IMR-90 (cell line): Measurements from ENCODE around the gene DLGAP3. TPM values are rescaled to one million over a fixed set of nuclear protein-coding genes. Genes with fewer than 3 reads are reported as not detected.

Experiments
- ATAC-seq: fragments of 200-7000 bp; cut with Tn5 transposase; 2 replicates; pipeline ENCODE4 v1.9.1; 2020; ENCODE audit warnings: low read depth, mild to moderate bottlenecking, moderate library complexity
- BruUV-seq: library from RNA; stranded (reverse); fragments of 400-500 nt; replicated peaks from 2 replicates; lab custom pipeline; 2021; lab: Mats Ljungman, UMichigan
- CTCF ChIA-PET: fragments of 300-600 bp; formaldehyde crosslinking; extraction: SDS; loops from one replicate; lab custom pipeline; 2021; ENCODE audit warnings: antibody characterized with exemption; lab: Yijun Ruan, JAX
- POLR2A ChIA-PET: fragments of 300-600 bp; sonication (Branson Sonifier 250); formaldehyde crosslinking; loops from one replicate; lab custom pipeline; 2022; ENCODE audit warnings: antibody characterized with exemption; ENCODE audit not compliant: unreplicated experiment; lab: Charles Lee
- DNase-seq: peaks from one replicate; pipeline ENCODE4 v3.0.0; 2013
- H2AFZ ChIP-seq: replicated peaks from 2 replicates; pipeline ENCODE3; 2013; ENCODE audit warnings: low read length, mild to moderate bottlenecking; ENCODE audit not compliant: poor library complexity
- H2AK5ac ChIP-seq: 2 replicates; pipeline ENCODE4 v1.6.1; 2013; ENCODE audit warnings: low read depth, low read length, inconsistent platforms
- H2AK9ac ChIP-seq: replicated peaks from 2 replicates; pipeline ENCODE3; 2013; ENCODE audit warnings: mild to moderate bottlenecking, low read depth, low read length, moderate library complexity; ENCODE audit not compliant: poor library complexity
- H2BK120ac ChIP-seq: 2 replicates; pipeline ENCODE4 v1.6.1; 2013; ENCODE audit warnings: low read depth, low read length, inconsistent platforms
- H2BK15ac ChIP-seq: 3 replicates; pipeline ENCODE4 v1.6.1; 2013; ENCODE audit warnings: low read depth, low read length, inconsistent platforms
- H2BK20ac ChIP-seq: 2 replicates; pipeline ENCODE4 v1.6.1; 2013; ENCODE audit warnings: low read depth, mild to moderate bottlenecking, inconsistent platforms, low read length, moderate library complexity
- H2BK5ac ChIP-seq: 2 replicates; pipeline ENCODE4 v1.6.1; 2013; ENCODE audit warnings: mild to moderate bottlenecking, low read depth, low read length, inconsistent platforms; ENCODE audit not compliant: poor library complexity, severe bottlenecking
- H3K14ac ChIP-seq: replicated peaks from 2 replicates; pipeline ENCODE4 v1.6.1; 2013; ENCODE audit warnings: low read depth, low read length, inconsistent platforms
- H3K18ac ChIP-seq: 2 replicates; pipeline ENCODE4 v1.6.1; 2013; ENCODE audit warnings: low read depth, low read length, control low read depth
- H3K23ac ChIP-seq: 2 replicates; pipeline ENCODE4 v1.6.1; 2013; ENCODE audit warnings: low read depth, low read length, inconsistent platforms
- H3K27ac ChIP-seq: 2 replicates; pipeline ENCODE4 v1.5.1; 2013; ENCODE audit warnings: mild to moderate bottlenecking, control low read depth, low read length; ENCODE audit not compliant: insufficient read depth
- H3K27me3 ChIP-seq: 2 replicates; pipeline ENCODE4 v1.6.1; 2013; ENCODE audit warnings: low read length; ENCODE audit not compliant: control insufficient read depth, insufficient read depth
- H3K36me3 ChIP-seq: 2 replicates; pipeline ENCODE4 v1.6.1; 2013; ENCODE audit warnings: low read length, mixed read lengths; ENCODE audit not compliant: control insufficient read depth, insufficient read depth
- H3K4ac ChIP-seq: 2 replicates; pipeline ENCODE4 v1.6.1; 2013; ENCODE audit warnings: low read depth, low read length, inconsistent platforms
- H3K4me1 ChIP-seq: 2 replicates; pipeline ENCODE4 v1.6.1; 2013; ENCODE audit warnings: low read length, mixed read lengths; ENCODE audit not compliant: control insufficient read depth, insufficient read depth
- H3K4me2 ChIP-seq: 2 replicates; pipeline ENCODE4 v1.6.1; 2013; ENCODE audit warnings: low read depth, mild to moderate bottlenecking, control low read depth, low read length, moderate library complexity
- H3K4me3 ChIP-seq: 2 replicates; pipeline ENCODE4 v1.5.1; 2013; ENCODE audit warnings: low read depth, mild to moderate bottlenecking, control low read depth, low read length, moderate library complexity; ENCODE audit not compliant: insufficient read depth
- H3K56ac ChIP-seq: 2 replicates; pipeline ENCODE4 v1.6.1; 2013; ENCODE audit warnings: low read length, inconsistent platforms; ENCODE audit not compliant: insufficient read depth; ENCODE audit errors: extremely low read depth
- H3K79me1 ChIP-seq, 2 experiments: 2 replicates each; pipeline ENCODE4 v1.6.1; 2013; ENCODE audit warnings: low read length in 2 of 2, inconsistent platforms in 1 of 2, low read depth in 1 of 2
- H3K9ac ChIP-seq: 2 replicates; pipeline ENCODE4 v1.6.1; 2013; ENCODE audit warnings: low read depth, low read length, control low read depth
- H3K9me1 ChIP-seq: 2 replicates; pipeline ENCODE4 v1.6.1; 2013; ENCODE audit warnings: low read length, inconsistent platforms; ENCODE audit not compliant: insufficient read depth
- H3K9me3 ChIP-seq: 2 replicates; pipeline ENCODE4 v1.6.1; 2013; ENCODE audit warnings: low read length; ENCODE audit not compliant: control insufficient read depth, insufficient read depth
- H4K20me1 ChIP-seq: 2 replicates; pipeline ENCODE4 v1.6.1; 2013; ENCODE audit warnings: low read length, inconsistent platforms; ENCODE audit not compliant: insufficient read depth
- H4K5ac ChIP-seq: 2 replicates; pipeline ENCODE4 v1.6.1; 2013; ENCODE audit warnings: mild to moderate bottlenecking, low read depth, low read length, control low read depth
- H4K8ac ChIP-seq, 2 experiments: 2 replicates each; pipeline ENCODE4 v1.6.1; 2013; ENCODE audit warnings: low read depth in 2 of 2, low read length in 2 of 2, control low read depth in 1 of 2, inconsistent platforms in 1 of 2
- H4K91ac ChIP-seq: 2 replicates; pipeline ENCODE4 v1.6.1; 2013; ENCODE audit warnings: low read depth, low read length, inconsistent platforms; ENCODE audit not compliant: insufficient read depth
- BHLHE40 ChIP-seq: fragments of 150-350 bp; IDR thresholded peaks from 2 replicates; pipeline ENCODE4 v1.6.1; 2016; ENCODE audit warnings: mild to moderate bottlenecking, low read depth, low read length
- CEBPB ChIP-seq: IDR thresholded peaks from 2 replicates; pipeline ENCODE4 v1.6.1; 2012; ENCODE audit warnings: low read depth, low read length, improper control_type of control experiment
- CHD1 ChIP-seq: IDR thresholded peaks from 2 replicates; pipeline ENCODE4 v1.6.1; 2012; ENCODE audit warnings: low read depth, low read length, improper control_type of control experiment
- CTCF ChIP-seq: conservative IDR thresholded peaks from 2 replicates; pipeline ENCODE4 v1.5.1; 2012; ENCODE audit warnings: mild to moderate bottlenecking, low read depth, low read length, improper control_type of control experiment
- ELK1 ChIP-seq: fragments of 150-350 bp; IDR thresholded peaks from 2 replicates; pipeline ENCODE4 v1.6.1; 2016; ENCODE audit warnings: low read depth, mild to moderate bottlenecking, low read length, moderate library complexity, borderline replicate concordance
- FOS ChIP-seq: fragments of 150-350 bp; IDR thresholded peaks from 2 replicates; pipeline ENCODE4 v1.6.1; 2016; ENCODE audit warnings: low read depth, low read length
- MAFK ChIP-seq: IDR thresholded peaks from 2 replicates; pipeline ENCODE4 v1.6.1; 2012; ENCODE audit warnings: low read depth, low read length, improper control_type of control experiment
- MAZ ChIP-seq: IDR thresholded peaks from 2 replicates; pipeline ENCODE4 v1.6.1; 2012; ENCODE audit warnings: low read depth, mild to moderate bottlenecking, low read length, improper control_type of control experiment, moderate library complexity, borderline replicate concordance
- MXI1 ChIP-seq: IDR thresholded peaks from 2 replicates; pipeline ENCODE4 v1.6.1; 2012; ENCODE audit warnings: low read depth, mild to moderate bottlenecking, low read length, moderate library complexity, borderline replicate concordance
- NFE2L2 ChIP-seq: fragments of 150-350 bp; IDR thresholded peaks from 2 replicates; pipeline ENCODE4 v1.6.1; 2016; ENCODE audit warnings: low read depth, mild to moderate bottlenecking, low read length
- POLR2A ChIP-seq: IDR thresholded peaks from 2 replicates; pipeline ENCODE4 v1.6.1; 2012; ENCODE audit warnings: mild to moderate bottlenecking, low read depth, low read length
- RAD21 ChIP-seq: IDR thresholded peaks from 2 replicates; pipeline ENCODE4 v1.6.1; 2012; ENCODE audit warnings: low read length, improper control_type of control experiment
- RCOR1 ChIP-seq: IDR thresholded peaks from 2 replicates; pipeline ENCODE4 v1.6.1; 2012; ENCODE audit warnings: mild to moderate bottlenecking, low read length, improper control_type of control experiment; ENCODE audit not compliant: insufficient replicate concordance
- RFX5 ChIP-seq: IDR thresholded peaks from 2 replicates; pipeline ENCODE4 v1.8.0; 2012; ENCODE audit warnings: low read depth, mild to moderate bottlenecking, low read length, moderate library complexity
- SMC3 ChIP-seq: fragments of 150-350 bp; IDR thresholded peaks from 2 replicates; pipeline ENCODE4 v1.6.1; 2016; ENCODE audit warnings: low read depth, mild to moderate bottlenecking, antibody characterized with exemption, low read length, moderate library complexity
- WGBS, 2 experiments: methylation state at CpG; one replicate each; pipeline versions ENCODE4 v1.1.5 to v1.1.7; 2013; ENCODE audit warnings: missing lambda C conversion rate in 2 of 2; ENCODE audit not compliant: insufficient read length in 1 of 2; ENCODE audit errors: extremely low coverage in 2 of 2; 5-methylcytosine and 5-hydroxymethylcytosine counted together
- dilution Hi-C: fragments of 300-500 bp; cut with HindIII; formaldehyde crosslinking; loops from one replicate; pipeline ENCODE4 v1.14.3; 2018; ENCODE audit warnings: low sequenced_read_pairs; ENCODE audit not compliant: unreplicated experiment
- in situ Hi-C: fragments of 300-500 bp; cut with MboI; formaldehyde crosslinking; loops from 3 replicates; pipeline ENCODE4 v1.14.3; 2019; ENCODE audit warnings: low sequenced_read_pairs, inconsistent platforms, mixed read lengths
- intact Hi-C: fragments of 100-400 bp; cut with micrococcal nuclease; formaldehyde crosslinking; loops from 2 replicates; pipeline ENCODE4 v1.10.0; 2022
- polyA plus RNA-seq, 3 experiments: library from polyadenylated mRNA; depleted of rRNA; stranded (reverse); fragments of >200 nt; gene quantifications; 2 replicates each; pipeline ENCODE4 v1.2.3, GENCODE V29; 2012; ENCODE audit warnings: low replicate concordance in 1 of 3
- total RNA-seq: library from RNA; depleted of rRNA; stranded (reverse); fragments of >200 nt; gene quantifications from 2 replicates; pipeline ENCODE4 v1.2.3, GENCODE V29; 2012
- TF ChIP-seq, protein P1 (sequence below): fragments of 150-350 bp; IDR thresholded peaks from 2 replicates; pipeline ENCODE4 v1.6.1; 2017; ENCODE audit warnings: mild to moderate bottlenecking, antibody characterized with exemption, low read length, low read depth

The DLGAP3 gene
- total and polyA plus RNA-seq, 2 of the 4 experiments (the other 2 are of a cell fraction), result 0.02 TPM; not detected in 1

DNA sequence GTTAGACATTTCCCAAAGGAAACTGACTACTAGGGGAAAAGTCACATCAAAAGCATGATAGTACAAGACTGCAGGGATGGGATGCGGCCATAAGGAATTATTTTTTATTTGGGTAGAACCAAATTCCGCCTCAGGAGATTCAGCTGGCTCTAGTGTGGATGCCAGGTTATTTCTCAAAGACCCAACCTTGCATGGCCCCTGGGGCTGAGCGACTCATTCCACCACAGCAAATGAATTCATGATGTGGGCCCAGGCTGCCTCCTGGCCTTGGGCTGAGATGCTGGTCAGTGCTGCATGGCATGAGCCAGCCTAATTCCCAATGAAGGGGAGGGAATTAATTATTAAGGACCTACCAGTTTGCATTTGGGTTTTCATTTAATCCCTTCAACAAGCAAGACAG lies 43.9 kb upstream of the DLGAP3 start:
- in situ Hi-C loops, result no loop called here
- Histone ChIP-seq H3K27me3 (no peaks in the 10 kb centered on the region), H3K56ac (no peak overlapping the region), H3K23ac (no peak overlapping the region), H2AFZ (no peak overlapping the region), H3K4me2 (no peak overlapping the region), H3K27ac (no peak overlapping the region), H3K18ac (no peak overlapping the region), H2BK5ac (no peak overlapping the region), H3K4me1 (no peaks in the 10 kb centered on the region), H2BK20ac (no peak overlapping the region), H3K9ac (no peak overlapping the region), H3K14ac (no peak overlapping the region), H4K5ac (no peak overlapping the region), H3K4ac (no peak overlapping the region), H3K4me3 (no peak overlapping the region), H3K36me3 (peaks cover 2% of the 10 kb centered on the region; the same call in 1 of the 2 replicates), H2BK120ac (no peak overlapping the region), H2AK5ac (no peak overlapping the region), H3K9me3 (peaks cover 4% of the 10 kb centered on the region; the same call in 1 of the 2 replicates), H2AK9ac (no peak overlapping the region), H3K9me1 (no peaks in the 10 kb centered on the region), H4K20me1 (no peaks in the 10 kb centered on the region), H4K91ac (no peak overlapping the region), H4K8ac (no peak overlapping the region), H2BK15ac (no peak overlapping the region), H3K79me1 (no peaks in the 10 kb centered on the region)
- no CpG with 5 or more reads among the region's 3 CpGs for WGBS, 2 experiments
- DNase-seq (no peak), ATAC-seq (no peak)
- BruUV-seq, result no TSS peak
- ChIA-PET POLR2A (no interaction called here), CTCF (no interaction called here)
- TF ChIP-seq CHD1, result no peak
- no peak for TF ChIP-seq NFE2L2
- TF ChIP-seq, protein P1, sequence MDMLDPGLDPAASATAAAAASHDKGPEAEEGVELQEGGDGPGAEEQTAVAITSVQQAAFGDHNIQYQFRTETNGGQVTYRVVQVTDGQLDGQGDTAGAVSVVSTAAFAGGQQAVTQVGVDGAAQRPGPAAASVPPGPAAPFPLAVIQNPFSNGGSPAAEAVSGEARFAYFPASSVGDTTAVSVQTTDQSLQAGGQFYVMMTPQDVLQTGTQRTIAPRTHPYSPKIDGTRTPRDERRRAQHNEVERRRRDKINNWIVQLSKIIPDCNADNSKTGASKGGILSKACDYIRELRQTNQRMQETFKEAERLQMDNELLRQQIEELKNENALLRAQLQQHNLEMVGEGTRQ, result no peak
- TF ChIP-seq MXI1, result no peak
- no peak for TF ChIP-seq MAZ
- no peak for TF ChIP-seq BHLHE40
- no peak for TF ChIP-seq MAFK
- TF ChIP-seq RCOR1, result no peak
- TF ChIP-seq POLR2A, result no peak
- TF ChIP-seq CTCF, result no peak
- no peak for TF ChIP-seq RAD21
- no peak for TF ChIP-seq RFX5
- no peak for TF ChIP-seq FOS
- TF ChIP-seq CEBPB, result no peak
- no peak for TF ChIP-seq ELK1
- TF ChIP-seq SMC3, result no peak
- intact Hi-C loops, result no loop called here
- dilution Hi-C loops, result no loop called here
